B cell (primary cell): ENCODE data around the gene PHTF2. TPM values are rescaled to one million over a fixed set of nuclear protein-coding genes. Genes with fewer than 3 reads are reported as not detected.

ENCODE experiments used
- ATAC-seq: fragments of 200-7000 bp; cut with Tn5 transposase; one replicate; pipeline ENCODE4 v1.10.0; 2021; ENCODE audit warnings: low read depth, mild to moderate bottlenecking, moderate number of reproducible peaks, moderate library complexity
- CTCF ChIA-PET: fragments of 350-600 bp; sonication (Branson Sonifier 250); formaldehyde crosslinking; loops from one replicate; lab custom pipeline; 2021; ENCODE audit warnings: antibody characterized with exemption, inconsistent platforms; lab: Charles Lee
- POLR2A ChIA-PET: fragments of 350-600 bp; sonication (Branson Sonifier 250); formaldehyde crosslinking; loops from one replicate; lab custom pipeline; 2021; ENCODE audit warnings: antibody characterized with exemption; lab: Charles Lee
- DNase-seq: peaks from one replicate; pipeline ENCODE4 v3.0.0; 2013
- H2AFZ ChIP-seq: 2 replicates; pipeline ENCODE4 v1.6.1; 2012; ENCODE audit warnings: mild to moderate bottlenecking, low read depth, low read length; ENCODE audit not compliant: insufficient read depth, poor library complexity, severe bottlenecking
- H3K27ac ChIP-seq, 2 donors: 1 replicate in 1 of 2; 2 replicates in 1 of 2; pipeline ENCODE4 v1.5.1; 2012 to 2013; ENCODE audit warnings: low read length in 2 of 2, mild to moderate bottlenecking in 2 of 2, moderate library complexity in 1 of 2
- H3K27me3 ChIP-seq, 4 experiments: fragments of 200-600 bp in 1 of 4; sonication (generic) in 1 of 4; replicated peaks in 1 of 4; 1 replicate in 2 of 4; 2 replicates in 2 of 4; pipeline versions ENCODE4 v1.6.1 to v1.7.0; 2013 to 2016; ENCODE audit warnings: low read length in 3 of 4, mild to moderate bottlenecking in 2 of 4, mixed read lengths in 1 of 4, moderate library complexity in 1 of 4; ENCODE audit not compliant: insufficient read depth in 4 of 4, control insufficient read depth in 3 of 4; ENCODE audit errors: control extremely low read depth in 1 of 4
- H3K36me3 ChIP-seq, 2 experiments: replicated peaks in 1 of 2; 1 replicate in 1 of 2; 2 replicates in 1 of 2; pipeline versions ENCODE4 v1.6.1 to v1.7.1; 2013; ENCODE audit warnings: low read length in 1 of 2; ENCODE audit not compliant: insufficient read depth in 2 of 2, control insufficient read depth in 1 of 2; ENCODE audit errors: control extremely low read depth in 1 of 2, extremely low read depth in 1 of 2
- H3K4me1 ChIP-seq, 2 donors: fragments of 200-600 bp in 1 of 2; sonication (generic) in 1 of 2; 1 replicate in 1 of 2; 2 replicates in 1 of 2; pipeline versions ENCODE4 v1.5.1 to v1.6.1; 2013 to 2017; ENCODE audit warnings: low read length in 2 of 2; ENCODE audit not compliant: control insufficient read depth in 2 of 2, insufficient read depth in 2 of 2
- H3K4me2 ChIP-seq: replicated peaks from 2 replicates; pipeline ENCODE3; 2012; ENCODE audit warnings: mild to moderate bottlenecking, low read depth, low read length; ENCODE audit not compliant: poor library complexity, severe bottlenecking
- H3K4me3 ChIP-seq, 5 experiments: fragments of 200-600 bp in 1 of 5; sonication (generic) in 1 of 5; 1 replicate in 3 of 5; 2 replicates in 2 of 5; pipeline versions ENCODE4 v1.5.1 to v1.7.0; 2011 to 2016; ENCODE audit warnings: low read length in 4 of 5, mild to moderate bottlenecking in 4 of 5, low read depth in 2 of 5, control low read depth in 1 of 5, moderate library complexity in 1 of 5; ENCODE audit not compliant: insufficient read depth in 1 of 5; ENCODE audit errors: control extremely low read depth in 1 of 5, extremely low read depth in 1 of 5
- H3K79me2 ChIP-seq: fragments of 200-600 bp; sonication (generic); one replicate; pipeline ENCODE4 v1.6.0; 2016; ENCODE audit warnings: low read length; ENCODE audit not compliant: control insufficient read depth, insufficient read depth
- H3K9ac ChIP-seq: fragments of 200-600 bp; sonication (generic); 2 replicates; pipeline ENCODE4 v1.6.1; 2017; ENCODE audit warnings: mild to moderate bottlenecking, low read length, moderate library complexity
- H3K9me3 ChIP-seq, 3 donors: one replicate each; pipeline versions ENCODE4 v1.6.1 to v1.7.1; 2013; ENCODE audit warnings: low read length in 2 of 3; ENCODE audit not compliant: control insufficient read depth in 2 of 3, insufficient read depth in 1 of 3; ENCODE audit errors: control extremely low read depth in 1 of 3
- H4K20me1 ChIP-seq: 2 replicates; pipeline ENCODE4 v1.6.0; 2012; ENCODE audit warnings: mild to moderate bottlenecking, low read length; ENCODE audit not compliant: insufficient read depth, control insufficient read depth, poor library complexity, severe bottlenecking
- H3K27ac Mint-ChIP-seq: one replicate; pipeline ENCODE4 v1.8.0; 2021; ENCODE audit warnings: mixed read lengths
- H3K27me3 Mint-ChIP-seq: one replicate; pipeline ENCODE4 v1.8.0; 2021; ENCODE audit warnings: mixed read lengths
- H3K4me1 Mint-ChIP-seq: one replicate; pipeline ENCODE4 v1.8.0; 2021; ENCODE audit warnings: mixed read lengths
- H3K4me3 Mint-ChIP-seq: one replicate; pipeline ENCODE4 v1.8.0; 2021; ENCODE audit warnings: mixed read lengths
- H3K9me3 Mint-ChIP-seq: one replicate; pipeline ENCODE4 v1.8.0; 2022; ENCODE audit warnings: mixed read lengths; ENCODE audit not compliant: insufficient read depth
- EZH2 ChIP-seq: IDR thresholded peaks from 2 replicates; pipeline ENCODE4 v1.6.1; 2012; ENCODE audit warnings: borderline replicate concordance, low read depth, mild to moderate bottlenecking, moderate library complexity, low read length; ENCODE audit not compliant: insufficient read depth, poor library complexity, severe bottlenecking
- WGBS: methylation state at CpG from one replicate; pipeline ENCODE4 v1.1.5; 2013; ENCODE audit warnings: missing lambda C conversion rate; ENCODE audit not compliant: insufficient coverage; 5-methylcytosine and 5-hydroxymethylcytosine counted together
- intact Hi-C: fragments of 100-400 bp; cut with micrococcal nuclease; formaldehyde crosslinking; loops from one replicate; pipeline ENCODE4 v1.10.0; 2022
- polyA plus RNA-seq: library from polyadenylated mRNA; depleted of rRNA; stranded (reverse); fragments of >200 nt; gene quantifications from 2 replicates; pipeline ENCODE4 v1.2.3, GENCODE V29; 2012
- total RNA-seq, 2 donors: library from RNA; stranded (reverse); fragments of 120-200 nt in 1 of 2; gene quantifications; 1 replicate in 1 of 2; 2 replicates in 1 of 2; pipeline versions ENCODE4 v1.2.3 to v1.2.4, GENCODE V29; 2013 to 2022
- TF ChIP-seq, protein P1 (sequence below): fragments of 200-600 bp; IDR thresholded peaks from one replicate; pipeline ENCODE4 v1.8.0; 2022; ENCODE audit warnings: antibody characterized with exemption, mild to moderate bottlenecking

The PHTF2 gene
- total and polyA plus RNA-seq, 2 donors (not counting 1 experiment from before 2014, with no cell fraction given), result 35.3 to 44.8 TPM

DNA sequence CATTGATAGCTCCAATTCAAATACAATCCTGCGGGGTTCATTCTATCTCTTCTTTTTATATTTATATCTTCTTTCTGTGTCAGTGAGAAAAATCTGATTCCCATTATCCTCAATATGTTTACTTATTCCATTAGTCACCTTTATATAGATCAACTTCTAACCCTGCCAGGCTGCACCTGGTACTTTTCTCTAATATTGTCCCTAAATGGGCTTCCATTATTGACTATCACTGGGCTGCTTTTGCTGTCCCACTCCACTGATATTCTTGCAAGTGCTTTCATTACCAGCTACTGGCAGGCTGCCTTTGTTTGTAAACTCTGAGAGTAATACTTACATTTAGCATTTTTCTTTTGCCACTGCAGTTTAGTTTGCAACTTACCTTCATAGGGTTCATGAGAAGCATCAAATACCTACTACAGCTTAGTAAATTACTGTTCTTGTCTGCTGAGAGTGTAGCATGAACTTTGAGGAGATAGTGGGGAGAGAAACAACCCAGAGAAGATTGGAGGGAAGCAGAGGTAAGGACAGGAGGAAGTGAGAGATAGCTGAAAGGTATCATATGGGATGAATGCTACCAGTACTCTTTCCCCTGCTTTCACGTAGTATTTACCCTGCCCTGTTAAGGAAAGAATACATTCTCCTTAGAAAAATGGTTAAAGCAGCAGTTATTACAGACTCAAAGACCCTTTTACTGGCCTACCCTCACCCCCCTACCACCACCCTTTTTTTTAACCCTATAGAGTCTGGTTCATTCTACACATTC lies 119.1 kb downstream of the PHTF2 start:
- no peaks in the 10 kb centered on the region for H4K20me1 ChIP-seq
- H3K9me3 ChIP-seq, result no peaks in the 10 kb centered on the region
- intact Hi-C loops, result no loop called here
- TF ChIP-seq, protein P1, sequence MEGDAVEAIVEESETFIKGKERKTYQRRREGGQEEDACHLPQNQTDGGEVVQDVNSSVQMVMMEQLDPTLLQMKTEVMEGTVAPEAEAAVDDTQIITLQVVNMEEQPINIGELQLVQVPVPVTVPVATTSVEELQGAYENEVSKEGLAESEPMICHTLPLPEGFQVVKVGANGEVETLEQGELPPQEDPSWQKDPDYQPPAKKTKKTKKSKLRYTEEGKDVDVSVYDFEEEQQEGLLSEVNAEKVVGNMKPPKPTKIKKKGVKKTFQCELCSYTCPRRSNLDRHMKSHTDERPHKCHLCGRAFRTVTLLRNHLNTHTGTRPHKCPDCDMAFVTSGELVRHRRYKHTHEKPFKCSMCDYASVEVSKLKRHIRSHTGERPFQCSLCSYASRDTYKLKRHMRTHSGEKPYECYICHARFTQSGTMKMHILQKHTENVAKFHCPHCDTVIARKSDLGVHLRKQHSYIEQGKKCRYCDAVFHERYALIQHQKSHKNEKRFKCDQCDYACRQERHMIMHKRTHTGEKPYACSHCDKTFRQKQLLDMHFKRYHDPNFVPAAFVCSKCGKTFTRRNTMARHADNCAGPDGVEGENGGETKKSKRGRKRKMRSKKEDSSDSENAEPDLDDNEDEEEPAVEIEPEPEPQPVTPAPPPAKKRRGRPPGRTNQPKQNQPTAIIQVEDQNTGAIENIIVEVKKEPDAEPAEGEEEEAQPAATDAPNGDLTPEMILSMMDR, result no peak
- no peak for TF ChIP-seq EZH2
- H3K27ac ChIP-seq, result no peak overlapping the region
- Mint-ChIP-seq H3K4me1 (peaks cover 15% of the 10 kb centered on the region), H3K9me3 (no peaks in the 10 kb centered on the region), H3K27me3 (no peaks in the 10 kb centered on the region), H3K27ac (peak overlapping the region; percentile 37), H3K4me3 (no peak overlapping the region)
- H3K4me2 ChIP-seq, result no peak overlapping the region
- ATAC-seq (no peak), DNase-seq (no peak)
- peaks cover 5 to 26% of the 10 kb centered on the region in 2 experiments for H3K36me3 ChIP-seq
- peaks cover 37% of the 10 kb centered on the region for H3K79me2 ChIP-seq
- H3K27me3 ChIP-seq, result no peaks in the 10 kb centered on the region
- ChIA-PET CTCF (interaction anchor here (0.5 to 1.4 kb wide), 3 partner anchors 9 to 310 kb away, joined by 3 to 4 read pairs (median 4); no protein-coding TSS in a partner anchor), POLR2A (interaction anchor here (0.6 kb wide), 1 partner anchor 68 kb away, joined by 3 read pairs; no protein-coding TSS in a partner anchor)
- H3K4me1 ChIP-seq, result peaks cover 0 to 7% of the 10 kb centered on the region in 2 donors
- no peak overlapping the region for H3K4me3 ChIP-seq
- no CpG with 5 or more reads among the region's 2 CpGs for WGBS
- H2AFZ ChIP-seq, result no peak overlapping the region
- no peak overlapping the region for H3K9ac ChIP-seq

DNA sequence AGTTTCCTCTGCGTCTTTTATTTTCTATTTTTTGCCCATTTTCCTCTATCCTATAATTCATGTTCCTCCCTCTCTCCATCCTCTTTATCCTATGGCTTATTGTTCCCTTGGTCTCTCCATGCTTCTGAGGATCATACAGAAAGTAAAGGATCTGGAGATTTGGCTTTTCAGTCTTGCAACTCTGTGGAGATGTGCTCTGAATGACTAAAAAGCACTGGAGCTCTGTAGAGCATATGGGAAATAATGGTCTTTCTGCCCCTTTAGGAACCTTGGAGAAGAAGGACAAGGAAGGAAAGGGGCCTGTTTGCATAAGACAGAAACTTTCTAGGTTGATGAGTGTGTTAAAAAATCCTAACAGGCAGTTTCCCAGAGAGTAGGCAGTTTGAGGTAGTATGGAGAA lies 120.1 kb downstream of the PHTF2 start:
- H3K27me3 ChIP-seq, result no peaks in the 10 kb centered on the region
- H3K27ac ChIP-seq, result no peak overlapping the region
- Mint-ChIP-seq H3K27me3 (no peaks in the 10 kb centered on the region), H3K4me1 (peaks cover 19% of the 10 kb centered on the region), H3K27ac (no peak overlapping the region), H3K9me3 (no peaks in the 10 kb centered on the region), H3K4me3 (no peak overlapping the region)
- intact Hi-C loops, result no loop called here
- H3K4me1 ChIP-seq, result peaks cover 0 to 7% of the 10 kb centered on the region in 2 donors
- ChIA-PET POLR2A (no interaction called here), CTCF (no interaction called here)
- H4K20me1 ChIP-seq, result no peaks in the 10 kb centered on the region
- H2AFZ ChIP-seq, result no peak overlapping the region
- H3K4me3 ChIP-seq, result no peak overlapping the region
- H3K9ac ChIP-seq, result no peak overlapping the region
- H3K79me2 ChIP-seq, result peaks cover 35% of the 10 kb centered on the region
- no peak for ATAC-seq
- peaks cover 7 to 33% of the 10 kb centered on the region in 2 experiments for H3K36me3 ChIP-seq
- no peak for TF ChIP-seq EZH2
- TF ChIP-seq, protein P1, result no peak
- H3K4me2 ChIP-seq, result no peak overlapping the region
- whole genome bisulfite sequencing, result 100% methylated on average over 1 of the region's 1 CpG
- no peak for DNase-seq
- no peaks in the 10 kb centered on the region for H3K9me3 ChIP-seq
